ENCODE measurements around the gene BNIP5.

The BNIP5 gene, protein sequence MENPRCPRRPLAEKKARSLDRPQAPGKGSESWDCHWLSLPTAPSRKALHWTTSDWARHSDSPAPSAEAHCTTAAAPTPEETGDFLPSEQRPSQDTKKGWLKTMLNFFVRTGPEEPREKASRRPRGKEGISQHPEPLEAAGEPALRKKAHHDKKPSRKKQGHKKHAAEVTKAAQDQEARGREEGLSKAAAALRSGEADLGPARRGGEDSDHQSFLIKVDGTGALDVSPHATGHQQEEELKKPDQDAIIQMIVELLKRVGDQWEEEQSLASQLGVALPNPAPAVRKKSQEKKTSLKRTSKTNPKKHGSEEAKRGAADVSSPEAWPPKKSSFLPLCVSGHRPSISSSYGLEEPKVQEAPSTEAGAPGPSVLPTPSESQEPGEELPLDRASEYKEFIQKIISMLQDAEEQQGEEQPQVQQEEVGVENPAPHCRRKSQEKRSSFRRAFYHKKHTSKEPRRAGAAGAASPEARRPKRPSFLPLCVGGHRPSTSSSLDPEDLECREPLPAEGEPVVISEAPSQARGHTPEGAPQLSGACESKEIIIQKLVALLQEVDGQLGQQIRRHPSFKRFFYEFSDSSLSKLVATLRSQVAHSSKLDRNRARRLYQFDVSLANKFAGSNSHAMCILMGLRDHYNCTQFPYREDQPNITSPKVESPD

DNA sequence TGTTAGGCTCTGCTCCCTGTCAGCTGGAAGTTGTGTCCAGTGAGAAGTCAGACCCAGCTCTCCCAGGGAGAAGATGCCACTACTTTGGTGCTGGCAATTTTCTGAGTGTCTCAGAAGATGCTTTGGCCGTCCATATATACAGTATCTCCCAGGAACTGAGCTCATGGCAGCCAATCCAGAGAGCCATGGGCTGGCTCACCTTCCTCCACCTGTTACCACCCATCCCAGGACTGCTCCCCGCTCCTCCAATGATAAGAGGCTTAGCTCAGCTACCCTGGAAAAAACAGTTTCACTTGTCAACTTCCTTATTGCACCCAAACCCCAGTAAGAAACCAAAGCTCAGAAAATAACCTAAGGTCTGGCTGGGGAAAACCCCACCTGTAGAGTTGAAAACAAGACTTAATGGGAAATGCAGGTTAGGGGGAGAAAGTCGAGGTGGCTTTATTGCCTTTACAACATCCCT lies at the start of gene BNIP5:
Gene BNIP5, minus strand, starts transcription at position 110 of the 463 bp plus-strand sequence. CDS start 6,198 bp downstream, outside the sequence.
- DNase-seq = no peak

DNA sequence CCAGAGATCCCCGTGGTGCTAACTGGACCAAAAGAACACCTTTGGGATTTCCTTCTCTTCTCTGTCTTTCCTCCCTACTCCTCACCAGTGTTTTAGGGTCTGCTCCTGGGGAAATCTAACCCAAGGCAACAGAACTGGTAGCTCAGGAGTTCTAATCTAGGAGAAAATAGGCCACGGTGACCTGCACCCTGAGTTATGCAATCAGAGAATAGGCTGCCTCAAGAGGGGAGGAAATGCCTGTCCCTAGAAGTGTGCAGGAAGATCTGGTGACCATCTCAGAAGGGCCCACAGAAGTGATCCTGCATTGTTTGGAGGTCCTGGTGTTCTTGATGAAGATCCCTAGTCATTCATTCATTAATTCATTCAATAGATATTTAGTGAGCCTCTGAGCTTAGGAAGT lies 47.4 kb upstream of the BNIP5 start:
- DNase-seq = no peak

DNA sequence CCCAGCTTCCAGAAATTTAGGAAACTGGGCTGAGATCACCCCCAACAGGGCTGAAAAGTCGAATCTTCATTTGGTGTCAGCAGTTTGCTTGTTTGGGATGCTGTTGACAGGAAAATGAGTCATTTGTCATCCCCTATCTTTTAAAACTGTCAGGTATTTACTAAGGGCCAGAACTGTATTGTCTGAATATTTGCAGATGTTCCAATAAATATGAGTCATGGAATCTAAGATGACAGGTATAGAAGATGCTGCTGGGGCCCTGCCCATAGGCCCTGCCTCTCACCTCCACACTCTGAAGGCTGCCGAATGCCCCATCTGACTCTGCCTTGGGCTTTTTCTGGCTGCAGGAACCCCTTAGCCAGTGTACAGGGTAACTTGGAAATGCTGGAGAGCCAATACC lies 46.9 kb upstream of the BNIP5 start:
- peak; percentile 16 for DNase-seq

DNA sequence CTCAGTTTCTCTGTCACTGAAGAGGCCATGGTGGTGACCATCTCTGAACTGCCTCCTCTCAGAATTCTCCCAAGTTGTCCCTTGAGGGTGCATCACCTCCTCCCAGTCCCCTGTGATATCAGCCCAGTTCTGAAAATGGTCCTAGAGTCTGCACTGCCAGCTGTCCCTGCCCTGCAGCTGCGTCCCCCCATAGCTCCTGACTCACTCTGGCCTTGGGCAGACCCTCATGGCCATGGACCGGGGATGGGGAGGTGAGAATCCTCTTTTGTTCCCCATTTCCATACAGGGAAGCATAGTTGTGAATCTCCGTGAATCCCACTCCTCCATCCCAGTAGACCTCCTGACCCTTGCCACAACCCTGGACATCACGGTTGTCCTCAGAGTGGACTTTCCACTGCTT lies 46.3 kb upstream of the BNIP5 start:
- no peak for DNase-seq

DNA sequence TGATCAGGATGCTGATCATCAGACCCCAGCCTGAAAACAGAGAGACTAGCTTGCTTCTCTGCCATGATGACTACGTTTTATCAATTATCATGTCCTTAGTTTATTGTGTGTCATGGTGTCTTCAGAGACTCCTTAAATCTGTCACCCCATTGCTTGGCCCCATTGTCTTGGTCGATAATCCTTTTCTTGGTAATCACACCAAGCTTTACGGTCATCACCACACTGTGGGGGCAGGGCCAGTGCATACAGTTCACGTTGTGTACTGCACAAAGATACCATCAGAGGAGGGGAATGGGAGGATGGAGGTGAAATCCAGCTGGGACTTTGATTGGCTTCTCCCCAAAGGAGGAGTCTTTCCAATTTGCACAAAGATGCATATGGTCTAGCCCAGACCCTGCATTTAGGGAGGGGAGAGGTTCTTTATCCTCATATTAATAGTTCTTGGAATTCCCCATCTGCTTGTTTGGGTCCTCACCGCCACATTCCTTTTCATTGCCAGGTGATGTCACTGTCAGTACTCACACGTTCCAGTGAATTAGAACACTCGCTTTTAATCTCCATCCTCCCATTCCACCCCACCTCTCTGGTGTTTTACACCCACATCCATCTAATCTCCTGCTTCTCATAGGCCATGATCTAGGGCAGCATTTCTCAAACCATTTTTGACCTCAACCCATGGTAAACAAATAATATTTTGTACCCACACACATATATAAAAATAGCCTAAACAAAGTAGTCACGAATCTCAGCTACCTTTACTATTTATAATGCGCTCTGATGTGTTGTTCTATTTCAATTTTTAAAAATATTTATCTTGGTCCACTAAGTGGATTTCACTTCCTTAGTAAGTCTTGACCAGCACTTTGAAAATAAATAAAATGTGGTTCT lies 45.1 kb upstream of the BNIP5 start:
- DNase-seq = no peak

DNA sequence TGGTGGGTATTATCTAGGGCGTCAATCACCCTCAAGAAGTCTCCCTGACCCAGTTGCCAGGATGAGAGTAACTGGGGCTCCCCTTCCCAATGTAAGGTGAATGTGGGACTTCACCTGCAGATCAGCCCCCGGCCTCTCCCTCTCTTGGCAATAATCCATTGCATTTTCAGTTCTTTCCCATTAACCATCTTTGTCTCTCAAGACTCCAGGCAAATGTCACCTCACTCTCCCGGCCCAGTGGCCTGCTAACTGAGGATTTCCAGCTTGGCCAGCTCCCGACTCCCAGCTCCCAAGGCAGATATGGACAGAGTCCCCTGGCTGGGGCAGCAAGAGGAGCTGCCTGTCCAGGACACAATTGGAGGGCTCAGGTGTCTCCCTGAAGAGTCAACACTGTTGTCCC lies 43.5 kb upstream of the BNIP5 start:
- no peak for DNase-seq

DNA sequence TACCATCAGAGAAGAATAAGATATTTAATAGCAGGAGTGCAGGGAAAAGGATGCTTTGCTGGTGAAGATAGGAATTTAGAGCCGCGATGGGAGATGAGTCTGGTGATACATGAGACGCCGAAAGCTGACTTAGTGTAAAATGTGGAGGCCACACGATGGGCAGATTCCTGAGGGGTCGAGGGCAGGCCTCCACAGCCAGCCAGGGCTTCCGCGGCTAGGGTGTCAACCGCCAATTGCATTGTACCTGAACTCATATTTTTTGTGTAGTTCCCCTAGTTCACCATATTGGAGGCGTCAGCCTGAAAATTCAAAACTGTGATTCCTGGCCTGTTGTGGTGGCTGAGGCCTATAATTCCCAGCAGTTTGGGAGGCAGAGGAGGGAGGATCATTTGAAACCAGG lies 42.2 kb upstream of the BNIP5 start:
- DNase-seq = no peak

DNA sequence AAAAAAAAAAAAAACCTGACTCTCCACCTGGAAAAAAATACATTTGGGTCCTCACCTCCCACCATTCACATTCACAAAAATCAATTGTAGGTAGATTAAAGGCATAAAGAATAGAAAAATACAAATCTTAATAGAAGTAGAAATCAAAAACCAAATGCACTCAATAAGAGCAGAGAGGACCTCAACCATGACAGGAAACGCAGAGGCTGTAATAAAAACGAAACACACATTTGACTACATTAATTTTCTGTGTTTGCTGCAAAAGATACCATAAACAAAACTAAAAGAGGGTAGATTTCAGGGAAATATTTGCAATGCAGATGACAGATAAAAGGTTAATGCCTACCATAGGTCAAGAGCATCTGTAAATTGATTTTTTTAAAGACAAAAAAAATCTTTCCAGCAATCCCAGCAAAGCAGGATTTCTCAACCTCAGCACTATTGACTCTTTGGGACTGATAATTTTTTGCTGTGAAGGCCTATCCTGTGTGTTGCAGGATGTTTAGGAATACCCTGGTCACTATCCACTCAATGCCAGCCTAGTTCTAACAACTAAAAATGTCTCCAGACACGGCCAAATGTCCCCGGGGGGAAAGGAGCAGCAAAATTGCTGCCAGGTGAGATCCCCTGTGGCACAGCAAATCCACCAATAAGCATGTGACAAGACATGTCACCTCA lies 41.7 kb upstream of the BNIP5 start:
- no peak for DNase-seq

DNA sequence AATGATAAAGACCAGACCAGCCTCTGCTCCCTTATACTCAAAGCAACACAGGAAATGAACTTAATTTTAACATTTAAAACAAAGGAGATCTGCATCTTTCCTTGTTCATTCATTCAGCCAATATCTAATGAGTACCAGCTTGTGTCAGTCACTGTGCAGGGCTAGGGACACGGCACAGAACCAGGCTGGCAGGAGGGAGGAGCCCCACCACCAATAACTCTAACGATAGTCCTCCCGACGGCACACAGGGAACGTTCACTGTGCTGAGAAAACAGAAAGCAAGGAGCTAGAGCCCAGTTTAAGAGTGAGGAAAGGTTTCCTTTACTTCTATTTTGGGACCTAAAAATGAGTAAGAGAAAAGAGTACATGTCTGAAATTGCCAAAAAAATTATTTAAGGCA lies 40.9 kb upstream of the BNIP5 start:
- DNase-seq = no peak

DNA sequence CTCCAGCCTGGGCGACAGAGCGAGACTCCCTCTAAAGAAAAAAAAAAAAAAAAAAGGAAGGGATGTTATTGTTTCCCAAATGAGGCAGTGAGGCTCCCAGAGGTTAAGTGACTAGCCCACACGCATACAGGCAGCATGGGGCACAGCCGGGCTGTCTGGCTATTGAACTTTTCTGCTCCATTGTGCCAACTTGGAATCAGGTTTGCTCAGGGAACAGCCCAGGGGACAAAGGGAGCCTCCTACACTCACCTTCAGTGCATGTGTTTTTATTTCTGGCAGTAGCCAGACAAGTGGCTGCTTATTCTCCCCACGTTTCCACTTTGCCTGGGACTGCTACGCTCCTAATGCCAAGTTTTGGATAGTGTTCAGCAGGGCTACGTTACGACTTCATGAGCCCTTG lies 40.1 kb upstream of the BNIP5 start:
- DNase-seq = no peak

DNA sequence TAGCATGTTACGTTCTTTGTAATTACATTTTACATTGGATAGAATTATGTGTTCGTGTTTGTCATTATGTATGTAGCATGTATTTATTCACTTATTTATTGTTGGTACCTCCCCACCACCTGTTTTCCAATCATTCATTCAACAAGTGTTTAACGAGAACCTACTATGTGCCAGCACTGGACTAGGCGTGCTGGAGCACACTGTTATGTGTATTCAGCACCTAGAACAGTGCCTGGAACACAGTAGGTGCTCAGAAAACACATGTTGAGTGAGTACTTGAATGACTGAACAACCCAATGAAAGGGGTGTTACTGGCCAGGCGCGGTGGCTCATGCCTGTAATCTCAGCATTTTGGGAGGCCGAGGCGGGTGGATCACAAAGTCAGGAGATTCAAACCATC lies 39.5 kb upstream of the BNIP5 start:
- no peak for DNase-seq

DNA sequence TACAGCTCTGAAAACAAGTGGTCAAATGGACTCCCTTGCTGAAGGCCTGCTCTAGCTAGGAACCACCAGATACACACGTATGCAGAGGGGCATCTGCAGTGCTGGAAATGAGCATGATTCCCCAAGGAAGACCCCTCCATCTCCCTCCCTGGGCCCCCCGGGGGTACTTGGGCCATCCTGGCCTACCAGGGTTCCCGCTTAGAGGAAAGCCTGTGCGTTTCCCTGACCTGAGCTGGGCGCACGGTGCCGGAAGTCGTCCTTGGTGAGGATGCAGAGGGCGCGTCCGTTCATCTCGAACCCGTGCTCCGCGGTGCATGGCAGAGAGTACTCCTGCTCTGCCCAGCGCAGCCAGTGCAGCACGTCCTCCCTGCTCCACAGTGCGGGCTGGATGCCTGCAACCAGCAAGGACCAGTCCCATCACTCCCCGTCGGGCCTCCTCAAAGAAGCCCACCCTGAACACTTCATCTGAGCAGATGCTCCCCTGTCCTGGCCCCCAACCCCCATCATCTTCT lies 39.0 kb upstream of the BNIP5 start:
- DNase-seq = no peak

DNA sequence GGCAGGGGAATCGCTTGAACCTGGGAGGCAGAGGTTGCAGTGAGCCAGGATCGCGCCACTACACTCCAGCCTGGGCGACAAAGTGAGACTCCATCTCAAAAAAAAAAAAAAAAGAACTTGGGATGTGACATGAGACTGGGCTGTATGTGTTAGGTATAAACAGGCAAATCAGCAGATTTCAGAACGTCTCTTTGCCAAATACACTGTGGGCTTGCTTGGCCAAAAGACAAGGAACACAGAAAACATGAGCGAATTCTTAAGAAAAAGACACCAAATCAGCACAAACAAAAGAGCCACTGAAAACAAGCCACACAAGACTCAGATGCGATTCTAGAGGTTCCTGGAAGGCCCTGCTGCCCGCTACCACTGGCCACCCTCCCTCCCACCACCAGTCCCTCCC lies 38.3 kb upstream of the BNIP5 start:
- no peak for DNase-seq

DNA sequence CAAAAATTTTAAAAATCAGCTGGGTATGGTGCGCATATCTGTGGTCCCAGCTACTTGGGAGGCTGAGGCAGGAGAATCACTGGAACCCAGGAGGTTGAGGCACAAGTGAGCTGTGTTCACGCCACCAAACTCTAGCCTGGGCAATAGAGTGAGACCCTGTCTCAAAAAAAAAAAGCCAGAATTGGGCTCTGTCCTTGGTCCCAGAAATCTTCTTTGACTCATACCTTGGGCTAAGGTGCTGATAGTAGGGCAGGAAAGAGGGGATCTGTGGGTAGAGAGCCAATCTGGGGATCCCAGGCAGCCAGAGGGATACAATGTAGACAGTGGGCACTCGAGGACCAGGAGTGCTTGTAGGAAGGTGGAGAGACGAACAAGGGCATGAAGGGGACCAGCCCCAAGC lies 37.5 kb upstream of the BNIP5 start:
- no peak for DNase-seq

DNA sequence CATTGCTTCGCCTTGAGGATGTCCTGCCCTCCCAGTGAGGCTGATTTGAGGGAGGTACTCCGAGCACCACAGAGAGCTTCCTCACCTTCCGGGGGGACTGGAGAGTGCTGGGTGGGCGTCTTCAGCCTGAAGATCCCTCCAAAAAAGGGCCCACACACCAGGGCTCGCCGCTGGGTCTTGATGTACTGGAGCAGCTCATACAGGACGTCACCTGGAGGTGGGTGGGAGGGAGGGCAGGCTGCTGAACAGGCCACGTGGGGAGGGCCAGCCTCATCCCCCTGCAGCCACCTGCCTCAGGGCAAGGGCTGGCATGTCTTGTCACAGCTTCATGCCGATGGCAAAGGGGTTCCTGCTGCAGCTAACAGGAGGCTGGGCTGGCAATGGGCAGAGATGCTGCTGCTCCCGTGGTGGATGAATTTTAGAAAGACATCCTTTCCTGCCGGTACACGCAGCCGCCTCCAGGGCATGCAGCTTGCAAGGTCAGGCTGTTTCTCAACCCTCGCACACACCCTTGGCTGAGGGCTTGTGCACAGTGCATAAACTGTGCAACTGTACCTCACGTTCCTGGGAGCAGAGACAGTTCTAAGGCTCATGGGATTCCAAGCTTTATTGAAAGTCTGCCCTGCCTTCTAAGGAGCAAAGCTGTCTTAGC lies 36.8 kb upstream of the BNIP5 start:
- no peak for DNase-seq

DNA sequence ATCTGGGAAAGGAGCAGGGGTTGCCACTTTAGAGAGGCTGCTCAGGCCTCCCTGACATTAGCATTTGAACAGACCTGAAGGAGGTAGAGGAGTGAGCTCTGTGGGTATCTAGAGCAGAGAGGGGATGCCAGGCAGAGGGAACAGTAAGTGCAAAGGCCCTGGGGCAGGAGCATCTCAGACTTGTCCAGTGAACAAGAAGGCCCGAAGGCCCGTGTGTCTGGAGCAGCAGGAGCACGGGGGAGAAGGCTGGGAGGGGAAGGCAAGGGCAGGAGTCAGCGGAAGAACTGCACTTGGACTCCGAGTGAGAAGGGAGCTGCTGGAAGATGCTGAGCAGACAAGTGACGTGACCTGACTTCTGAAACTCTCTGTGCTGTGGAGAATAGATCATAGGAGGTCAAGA lies 35.4 kb upstream of the BNIP5 start:
- DNase-seq = no peak

DNA sequence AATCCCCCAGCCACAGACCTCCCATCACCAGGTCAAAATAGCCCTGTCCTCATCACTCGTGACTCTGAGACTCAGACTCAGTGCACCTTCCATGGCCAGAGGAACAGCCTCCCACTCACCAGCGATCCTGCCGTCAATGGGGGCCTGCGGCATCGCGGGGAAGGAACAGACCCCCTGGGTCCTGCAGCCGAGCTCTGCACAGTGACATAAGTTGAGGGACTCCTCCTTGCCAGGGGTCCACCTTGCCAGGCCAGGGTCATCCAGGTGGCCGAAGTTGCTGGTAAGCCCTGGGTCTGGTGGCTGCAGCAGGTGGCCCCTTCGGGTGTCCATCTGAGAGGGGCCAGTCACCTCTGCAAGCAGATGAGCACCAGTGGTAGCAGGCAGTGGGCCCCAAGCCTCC lies 34.5 kb upstream of the BNIP5 start:
- no peak for DNase-seq

DNA sequence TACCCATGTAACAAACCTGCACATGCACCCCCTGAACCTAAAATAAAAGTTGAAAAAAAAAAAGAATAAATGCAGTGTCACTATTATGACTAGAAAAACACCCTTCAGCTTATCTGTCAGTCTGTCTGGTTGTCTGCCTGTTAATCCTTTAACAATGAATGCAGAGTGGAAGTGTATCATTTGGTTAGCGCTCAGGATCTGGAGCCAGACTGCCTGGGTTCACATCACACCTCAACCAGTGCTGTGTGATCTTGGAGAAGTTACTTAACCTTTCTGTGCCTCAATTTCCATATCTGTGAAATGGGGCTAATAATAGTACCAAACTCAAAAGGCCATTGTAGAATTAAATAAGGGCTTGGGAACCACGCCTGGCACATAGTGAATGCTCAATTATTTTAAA lies 34.0 kb upstream of the BNIP5 start:
- DNase-seq = no peak

DNA sequence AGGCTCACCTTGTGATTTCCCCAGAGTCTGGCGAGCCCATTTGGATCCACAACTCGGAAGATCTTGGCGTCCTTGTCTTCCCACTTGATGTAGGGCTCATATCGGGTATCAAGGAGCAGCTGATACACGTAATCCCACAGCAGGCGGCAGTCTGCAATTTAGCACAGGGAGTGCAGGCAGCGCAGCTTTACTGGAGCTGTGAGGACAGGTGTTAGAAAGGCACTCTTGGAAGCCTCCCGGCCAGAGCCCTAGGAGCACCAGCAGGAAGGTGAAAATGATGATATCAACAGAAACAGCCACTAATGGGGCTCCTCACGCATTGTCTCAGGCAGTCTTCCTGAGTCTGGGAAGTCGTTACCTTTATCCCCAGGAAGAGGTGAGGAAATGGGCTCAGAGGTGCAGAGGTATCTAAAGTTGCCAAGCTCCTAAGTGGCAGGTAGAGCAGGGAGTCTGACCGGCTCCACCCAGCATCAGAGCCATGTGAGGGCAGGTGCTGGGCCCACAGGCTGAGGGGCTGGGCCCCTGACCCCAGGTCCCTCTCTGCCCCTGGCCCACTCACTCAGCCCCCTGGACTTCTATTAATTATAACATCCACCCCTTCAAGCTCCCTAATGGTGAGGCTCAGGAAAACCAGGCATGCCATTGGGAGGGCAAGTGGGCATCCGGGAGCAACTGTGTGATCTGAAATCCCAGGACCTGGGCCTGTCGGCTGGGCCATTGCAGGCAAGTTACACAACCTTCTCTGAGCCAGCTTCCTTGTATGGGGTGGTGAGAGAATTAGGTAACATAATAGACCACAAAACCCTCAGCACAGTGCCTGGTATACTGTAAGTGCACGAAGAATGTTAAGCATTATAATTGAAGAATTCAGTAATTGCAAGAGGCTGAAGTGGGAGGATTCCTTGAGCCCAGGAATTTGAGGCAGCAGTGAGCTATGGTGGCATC lies 32.5 kb upstream of the BNIP5 start:
- DNase-seq = no peak

DNA sequence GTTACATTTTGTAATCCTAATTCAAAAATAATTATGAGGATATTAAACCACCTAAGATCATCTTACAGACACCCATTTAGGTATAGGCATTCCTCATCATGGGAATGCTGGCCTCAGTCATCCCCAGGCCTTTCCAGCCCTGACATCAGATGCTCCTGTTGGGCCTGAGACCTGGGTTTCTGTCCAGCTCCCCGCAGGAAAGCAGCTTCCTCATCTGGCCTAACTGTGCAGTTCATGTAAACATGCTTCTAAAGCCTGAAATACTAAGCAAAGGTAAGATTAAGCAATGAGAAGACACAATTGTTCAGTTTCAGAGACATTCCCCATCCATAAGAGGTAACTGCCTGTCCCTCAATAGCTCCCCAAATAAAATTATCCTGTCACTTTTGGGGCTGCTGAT lies 31.7 kb upstream of the BNIP5 start:
- no peak for DNase-seq

DNA sequence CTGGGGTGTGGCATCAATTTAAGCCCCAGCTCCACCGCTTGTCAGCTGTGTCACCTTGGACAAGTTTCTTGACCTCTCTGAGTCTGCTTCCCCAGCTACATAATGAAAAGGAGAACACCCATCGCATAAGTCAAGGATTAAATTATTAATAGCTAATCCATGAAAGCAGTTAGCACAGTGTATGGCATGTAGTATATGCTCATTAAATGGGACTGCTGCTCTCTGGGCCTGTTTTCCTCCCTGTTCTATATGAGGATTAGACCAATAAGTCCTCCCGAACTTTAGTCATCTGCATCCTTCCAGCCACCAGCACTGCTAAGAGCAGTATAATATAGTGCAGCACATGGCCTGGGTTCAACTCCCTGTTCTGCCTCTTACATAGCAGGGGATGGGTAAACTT lies 31.1 kb upstream of the BNIP5 start:
- no peak for DNase-seq
